ENCODE results near the gene DUOXA2. TPM values are rescaled to one million over a fixed set of nuclear protein-coding genes. Genes with fewer than 3 reads are reported as not detected.
A peak's percentile ranks its signal among the peaks of the same experiment; 100 is the strongest.
"Not testable (repeated sequence)": the region's sequence is repeated elsewhere in the genome, so short reads cannot be mapped to it uniquely, and the experiment has no call there.

The DUOXA2 gene
- total RNA-seq, 1 experiment from 2014 or later = not detected

GRCh38 chr15:45134682-45135604 lies 20.8 kb downstream of the DUOXA2 start (continued):
- TF ChIP-seq USF1 (CRISPR knock-in tag; IDR thresholded peaks at IDR 0.05) (peak; percentile 43; the same call in 1 of the 2 replicates), TP53 (CRISPR knock-in tag; IDR thresholded peaks at IDR 0.05) (peak; percentile 42; the same call in 1 of the 2 replicates), ZNF532 (CRISPR knock-in tag; IDR thresholded peaks at IDR 0.05; ENCODE audit: borderline replicate concordance) (no peak)

GRCh38 chr15:45135705-45136377 lies 21.7 kb downstream of the DUOXA2 start:
- CTCF ChIA-PET = interaction anchor here (1.1 to 11.0 kb wide), 7 partner anchors 9 to 266 kb away, joined by 3 to 231 read pairs (median 6); partner anchors contain the start of genes DUOX2 and DUOXA2
- not testable (repeated sequence) for H3K4me1 Mint-ChIP-seq; H3K9me3 Mint-ChIP-seq; DNase-seq (ENCODE audit: low spot score); ATAC-seq; H3K27ac Mint-ChIP-seq; H3K36me3 Mint-ChIP-seq
- Mint-ChIP-seq H3K4me3 (peak overlapping the region; percentile 63), H3K27me3 (ENCODE audit: low read depth) (peaks cover 74% of the 10 kb centered on the region)
- POLR2A ChIA-PET = interaction anchor here (1.1 kb wide), 1 partner anchor 19 kb away, joined by 5 read pairs; no protein-coding TSS in a partner anchor

- Mint-ChIP-seq H3K4me1 (peaks cover 10% of the 10 kb centered on the region), H3K36me3 (no peaks in the 10 kb centered on the region), H3K9me3 (no peaks in the 10 kb centered on the region), H3K4me3 (peak overlapping the region; percentile 63), H3K27me3 (ENCODE audit: low read depth) (peaks cover 69% of the 10 kb centered on the region), H3K27ac (no peak overlapping the region)
- ATAC-seq (peak; percentile 60), DNase-seq (ENCODE audit: low spot score) (peak; percentile 58)
- ChIA-PET CTCF (interaction anchor here (1.1 to 11.0 kb wide), 5 partner anchors 10 to 26 kb away, joined by 4 to 231 read pairs (median 11); partner anchors contain the start of genes DUOX2 and DUOXA2), POLR2A (no interaction called here)
- TF ChIP-seq TP53 (CRISPR knock-in tag; IDR thresholded peaks at IDR 0.05) = no peak
- TF ChIP-seq TEAD4 (CRISPR knock-in tag; IDR thresholded peaks at IDR 0.05) = no peak
- no peak for TF ChIP-seq CREB1 (CRISPR knock-in tag; IDR thresholded peaks at IDR 0.05)
- no peak for TF ChIP-seq ZNF232 (CRISPR knock-in tag; IDR thresholded peaks at IDR 0.05)
- TF ChIP-seq ETV6 (CRISPR knock-in tag; IDR thresholded peaks at IDR 0.05) = no peak
- no peak for TF ChIP-seq ZNF219 (CRISPR knock-in tag; IDR thresholded peaks at IDR 0.05; ENCODE audit: borderline replicate concordance)
- no peak for TF ChIP-seq FOXP1 (CRISPR knock-in tag; IDR thresholded peaks at IDR 0.05; ENCODE audit: borderline replicate concordance)
- no peak for TF ChIP-seq NR2C2 (CRISPR knock-in tag; IDR thresholded peaks at IDR 0.05)
- no peak for TF ChIP-seq ATF6 (CRISPR knock-in tag; IDR thresholded peaks at IDR 0.05)
- no peak for TF ChIP-seq ZNF138 (CRISPR knock-in tag; conservative IDR thresholded peaks at IDR 0.05)
- no peak for TF ChIP-seq RORB (CRISPR knock-in tag; IDR thresholded peaks at IDR 0.05)
- TF ChIP-seq JUN (CRISPR knock-in tag; IDR thresholded peaks at IDR 0.05) = no peak
- TF ChIP-seq AR (CRISPR knock-in tag; IDR thresholded peaks at IDR 0.05) = no peak
- TF ChIP-seq NFYB (CRISPR knock-in tag; conservative IDR thresholded peaks at IDR 0.05; ENCODE audit: low read depth) = no peak
- no peak for TF ChIP-seq E2F5 (CRISPR knock-in tag; IDR thresholded peaks at IDR 0.05)
- TF ChIP-seq ATF2 (CRISPR knock-in tag; IDR thresholded peaks at IDR 0.05; ENCODE audit: borderline replicate concordance, low read depth) = no peak
Measured at GRCh38 chr15:45136378-45136764, 22.2 kb downstream of the DUOXA2 start.
